HG03025 (cell line): Measurements from ENCODE around the gene GGCT.
"Not testable (repeated sequence)": the region's sequence is repeated elsewhere in the genome, so short reads cannot be mapped to it uniquely, and the experiment has no call there.

ENCODE experiments used
- ATAC-seq: cut with Tn5 transposase; IDR thresholded peaks from one replicate; pipeline ENCODE4 v1.9.1; 2021; ENCODE audit warnings: mild to moderate bottlenecking, moderate library complexity; ENCODE audit not compliant: unreplicated experiment, low FRiP score

Gene GGCT

GRCh38 chr7:30519122-30519521 is 14.5 kb upstream of the GGCT start:
- ATAC-seq = no peak

- no peak for ATAC-seq
Observed at GRCh38 chr7:30515761-30516160, 11.1 kb upstream of the GGCT start.

GRCh38 chr7:30514776-30515175 is 10.1 kb upstream of the GGCT start:
- no peak for ATAC-seq

GRCh38 chr7:30514177-30514576 is 9.5 kb upstream of the GGCT start:
- no peak for ATAC-seq

- ATAC-seq = no peak
Observed at GRCh38 chr7:30513762-30514161, 9.1 kb upstream of the GGCT start.

GRCh38 chr7:30511973-30512662 is 7.5 kb upstream of the GGCT start:
- ATAC-seq = no peak

- no peak for ATAC-seq
Observed at GRCh38 chr7:30511494-30511893, 6.9 kb upstream of the GGCT start.

GRCh38 chr7:30510124-30511075 is 5.8 kb upstream of the GGCT start:
- no peak for ATAC-seq

GRCh38 chr7:30509171-30509857 is 4.7 kb upstream of the GGCT start:
- ATAC-seq = not testable (repeated sequence)

- not testable (repeated sequence) for ATAC-seq
Observed at GRCh38 chr7:30507346-30507900, 2.8 kb upstream of the GGCT start.

GRCh38 chr7:30505174-30505697 is 607 bp upstream of the GGCT start:
- peak; percentile 23 for ATAC-seq

- no peak for ATAC-seq
Observed at GRCh38 chr7:30503274-30504212, 1.1 kb downstream of the GGCT start.

- ATAC-seq = no peak
Observed at GRCh38 chr7:30502470-30503251, 2.0 kb downstream of the GGCT start.

GRCh38 chr7:30501264-30501663 is 3.4 kb downstream of the GGCT start:
- no peak for ATAC-seq

- no peak for ATAC-seq
Observed at GRCh38 chr7:30493228-30493627, 11.4 kb downstream of the GGCT start.

GRCh38 chr7:30491417-30491816 is 13.2 kb downstream of the GGCT start:
- ATAC-seq = no peak

GRCh38 chr7:30487371-30487770 is 17.3 kb downstream of the GGCT start:
- no peak for ATAC-seq

- ATAC-seq = no peak
Observed at GRCh38 chr7:30485667-30486066, 19.0 kb downstream of the GGCT start.

GRCh38 chr7:30481416-30481815 is 23.2 kb downstream of the GGCT start:
- not testable (repeated sequence) for ATAC-seq
